NCI-H774 (cell line): ENCODE results near the gene CERS6.

ENCODE experiments used
- DNase-seq: peaks from one replicate; lab custom pipeline; 2025; lab: John Stamatoyannopoulos, UW

Gene CERS6

GRCh38 chr2:168673265-168674189 lies 217.5 kb downstream of the CERS6 start:
- no peak for DNase-seq

GRCh38 chr2:168678153-168678853 lies 222.2 kb downstream of the CERS6 start:
- DNase-seq, result no peak

- DNase-seq, result no peak
These were observed 223.0 kb downstream of the CERS6 start for GRCh38 chr2:168679081-168679480.

GRCh38 chr2:168679741-168680310 lies 223.8 kb downstream of the CERS6 start:
- DNase-seq, result no peak

GRCh38 chr2:168683996-168684395 lies 227.9 kb downstream of the CERS6 start:
- no peak for DNase-seq

GRCh38 chr2:168684921-168685599 lies 229.0 kb downstream of the CERS6 start:
- DNase-seq, result no peak

GRCh38 chr2:168685600-168686451 lies 229.8 kb downstream of the CERS6 start:
- no peak for DNase-seq

- no peak for DNase-seq
These were observed 230.6 kb downstream of the CERS6 start for GRCh38 chr2:168686452-168687191.

GRCh38 chr2:168687314-168687713 lies 231.2 kb downstream of the CERS6 start:
- no peak for DNase-seq

GRCh38 chr2:168690381-168690885 lies 234.4 kb downstream of the CERS6 start:
- no peak for DNase-seq

GRCh38 chr2:168691221-168691620 lies 235.1 kb downstream of the CERS6 start:
- no peak for DNase-seq

GRCh38 chr2:168692132-168692744 lies 236.2 kb downstream of the CERS6 start:
- DNase-seq, result no peak

GRCh38 chr2:168694173-168694572 lies 238.1 kb downstream of the CERS6 start:
- DNase-seq, result no peak

- DNase-seq, result no peak
These were observed 238.8 kb downstream of the CERS6 start for GRCh38 chr2:168694866-168695265.

- no peak for DNase-seq
These were observed 241.6 kb downstream of the CERS6 start for GRCh38 chr2:168697668-168698121.

- no peak for DNase-seq
These were observed 242.9 kb downstream of the CERS6 start for GRCh38 chr2:168698969-168699368.

- DNase-seq, result no peak
These were observed 243.9 kb downstream of the CERS6 start for GRCh38 chr2:168699844-168700417.

GRCh38 chr2:168700615-168701245 lies 244.7 kb downstream of the CERS6 start:
- no peak for DNase-seq

- no peak for DNase-seq
These were observed 246.5 kb downstream of the CERS6 start for GRCh38 chr2:168702579-168702978.
